Esophagus muscularis mucosa (tissue), 3 donors: ENCODE data around the gene HNRNPUL2.

Experiments used
- CTCF ChIP-seq, 3 experiments: fragments of 200-600 bp in 2 of 3; fragments of 450-650 bp in 1 of 3; sonication (generic) in 2 of 3; IDR thresholded peaks; one replicate each; pipeline ENCODE4 v1.5.1; 2017 to 2019; ENCODE audit warnings: antibody characterized with exemption in 3 of 3, mild to moderate bottlenecking in 2 of 3, moderate library complexity in 1 of 3
- POLR2AphosphoS5 ChIP-seq, 2 donors: sonication (generic); formaldehyde crosslinking; IDR thresholded peaks; one replicate each; pipeline ENCODE4 v1.6.1; 2017; ENCODE audit warnings: antibody characterized with exemption in 2 of 2

DNA sequence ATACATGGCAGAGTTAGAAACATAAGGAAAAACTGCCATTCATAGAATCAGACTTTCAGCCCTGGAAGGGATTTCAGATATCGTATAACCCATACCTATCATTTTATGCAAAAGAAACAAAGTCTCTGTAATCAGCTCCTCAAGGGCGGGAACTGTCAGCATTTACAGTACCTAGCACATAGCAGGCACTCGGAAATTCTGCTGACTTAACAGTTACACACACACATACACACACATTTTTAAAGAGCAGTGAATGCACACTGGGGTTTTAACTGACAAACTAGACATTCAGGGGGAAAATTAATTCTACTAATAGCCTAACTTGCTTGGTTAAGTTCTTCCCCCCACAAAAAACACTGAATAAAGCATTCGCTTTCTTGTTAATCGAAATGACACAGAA is 11.1 kb downstream of the HNRNPUL2 start:
- TF ChIP-seq POLR2AphosphoS5 (IDR thresholded peaks at IDR 0.05), result no peak
- TF ChIP-seq CTCF (IDR thresholded peaks at IDR 0.05), result no peak
